Panc1 (cell line): ENCODE measurements around the gene RFC1. TPM values are rescaled to one million over a fixed set of nuclear protein-coding genes. Genes with fewer than 3 reads are reported as not detected.

Source experiments
- ATAC-seq: fragments of 200-7000 bp; cut with Tn5 transposase; 2 replicates; pipeline ENCODE4 v1.9.1; 2020; ENCODE audit warnings: mild to moderate bottlenecking, moderate library complexity
- BruUV-seq: library from RNA; stranded (reverse); fragments of 400-500 nt; replicated peaks from 2 replicates; lab custom pipeline; 2021; lab: Mats Ljungman, UMichigan
- CTCF ChIA-PET: fragments of 300-600 bp; sonication (Branson Sonifier 250); formaldehyde crosslinking; loops from one replicate; lab custom pipeline; 2022; ENCODE audit warnings: antibody characterized with exemption; lab: Charles Lee
- POLR2A ChIA-PET: fragments of 300-600 bp; sonication (Branson Sonifier 250); formaldehyde crosslinking; loops from one replicate; lab custom pipeline; 2022; ENCODE audit warnings: antibody characterized with exemption; lab: Charles Lee
- DNase-seq: peaks from one replicate; pipeline ENCODE4 v3.0.0-alpha.2; 2010; ENCODE audit warnings: low read depth, low spot score
- H3K27ac ChIP-seq: 2 replicates; pipeline ENCODE4 v1.5.1; 2011; ENCODE audit warnings: mild to moderate bottlenecking, low read length, inconsistent platforms
- H3K27me3 ChIP-seq: fragments of 200-500 bp; sonication (Bioruptor generic); 2 replicates; pipeline ENCODE4 v1.6.0; 2014; ENCODE audit warnings: low read length, inconsistent platforms; ENCODE audit not compliant: control insufficient read depth, insufficient read depth
- H3K36me3 ChIP-seq: fragments of 200-500 bp; sonication (Bioruptor generic); 2 replicates; pipeline ENCODE4 v1.5.1; 2014; ENCODE audit warnings: inconsistent platforms, mild to moderate bottlenecking, low read length, moderate library complexity; ENCODE audit not compliant: control insufficient read depth, insufficient read depth
- H3K4me1 ChIP-seq: 2 replicates; pipeline ENCODE4 v1.5.1; 2011; ENCODE audit warnings: inconsistent platforms, mild to moderate bottlenecking, low read length, moderate library complexity; ENCODE audit not compliant: control insufficient read depth, insufficient read depth
- H3K4me3 ChIP-seq, 2 experiments: 2 replicates each; pipeline ENCODE4 v1.5.1; 2011 to 2012; ENCODE audit warnings: low read depth in 2 of 2, low read length in 2 of 2, mild to moderate bottlenecking in 2 of 2, inconsistent platforms in 1 of 2, moderate library complexity in 1 of 2
- H3K9me3 ChIP-seq: fragments of 200-500 bp; sonication (Bioruptor generic); 2 replicates; pipeline ENCODE4 v1.5.1; 2014; ENCODE audit warnings: low read depth, mild to moderate bottlenecking, inconsistent platforms, low read length, moderate library complexity; ENCODE audit not compliant: control insufficient read depth, insufficient read depth
- CTCF ChIP-seq: fragments of 450-650 bp; IDR thresholded peaks from 2 replicates; pipeline ENCODE4 v1.5.1; 2017; ENCODE audit warnings: mild to moderate bottlenecking
- POLR2AphosphoS5 ChIP-seq: IDR thresholded peaks from 2 replicates; pipeline ENCODE4 v1.6.1; 2012; ENCODE audit warnings: mild to moderate bottlenecking, low read depth, low read length, moderate library complexity
- REST ChIP-seq, 2 experiments: IDR thresholded peaks; 2 replicates each; pipeline ENCODE4 v1.6.1; 2011 to 2012; ENCODE audit warnings: low read depth in 2 of 2, control low read depth in 1 of 2, low read length in 1 of 2, mild to moderate bottlenecking in 1 of 2, moderate library complexity in 1 of 2; ENCODE audit not compliant: insufficient read depth in 1 of 2
- SIN3A ChIP-seq: IDR thresholded peaks from 2 replicates; pipeline ENCODE4 v1.6.1; 2012; ENCODE audit warnings: low read depth, mild to moderate bottlenecking, low read length, moderate library complexity, borderline replicate concordance; ENCODE audit not compliant: insufficient read depth
- TCF7L2 ChIP-seq: IDR thresholded peaks from 2 replicates; pipeline ENCODE4 v1.6.1; 2011; ENCODE audit warnings: mild to moderate bottlenecking, low read depth, low read length, inconsistent platforms
- in situ Hi-C: cut with HindIII; loops from 2 replicates; pipeline ENCODE4 v1.10.0; 2016; ENCODE audit warnings: low sequenced_read_pairs, low pct_unique_long_range_greater_than_20kb
- intact Hi-C: fragments of 100-400 bp; cut with micrococcal nuclease; formaldehyde crosslinking; loops from one replicate; pipeline ENCODE4 v1.10.0; 2022; ENCODE audit not compliant: unreplicated experiment
- total RNA-seq: library from RNA; stranded (reverse); gene quantifications from one replicate; pipeline ENCODE4 v1.2.1, GENCODE V29; 2021; ENCODE audit not compliant: unreplicated experiment

Gene RFC1
- total RNA-seq, 1 experiment from 2014 or later, result 34.4 TPM

- intact Hi-C loops, result no loop called here
- DNase-seq (no peak), ATAC-seq (no peak; the same call in 1 of the 2 replicates)
- in situ Hi-C loops, result no loop called here
- TF ChIP-seq CTCF (peak; percentile 32; the same call in 1 of the 2 replicates), REST (IDR thresholded peaks at IDR 0.05; ENCODE audit: insufficient read depth in 1 of 2, low read depth in 2 of 2, low read length in 1 of 2) (no peak), POLR2AphosphoS5 (no peak), SIN3A (no peak), TCF7L2 (no peak)
- H3K4me3 ChIP-seq, result peak overlapping the region; percentile 35 to 45
- ChIA-PET CTCF (no interaction called here), POLR2A (no interaction called here)
- H3K27me3 ChIP-seq, result no peaks in the 10 kb centered on the region
- 0 out of 2 replicates have a peak overlapping the region, but pooled peaks have one; percentile 17 for H3K27ac ChIP-seq
- no TSS peak for BruUV-seq
- no peaks in the 10 kb centered on the region for H3K9me3 ChIP-seq
- no peaks in the 10 kb centered on the region for H3K4me1 ChIP-seq
- no peaks in the 10 kb centered on the region for H3K36me3 ChIP-seq
These were observed 44.3 kb upstream of the RFC1 start for GRCh38 chr4:39410415-39410814.

GRCh38 chr4:39407584-39407885 is 41.4 kb upstream of the RFC1 start:
- Histone ChIP-seq H3K27me3 (no peaks in the 10 kb centered on the region), H3K4me3 (no peak overlapping the region), H3K4me1 (no peaks in the 10 kb centered on the region), H3K27ac (no peak overlapping the region), H3K9me3 (no peaks in the 10 kb centered on the region), H3K36me3 (no peaks in the 10 kb centered on the region)
- POLR2A ChIA-PET, result no interaction called here
- in situ Hi-C loops (no loop called here), intact Hi-C loops (no loop called here)
- no TSS peak for BruUV-seq
- DNase-seq (no peak), ATAC-seq (no peak)
- CTCF ChIA-PET, result interaction anchor here (0.5 kb wide), 1 partner anchor 31 kb away, joined by 6 read pairs; no protein-coding TSS in a partner anchor
- TF ChIP-seq SIN3A, result no peak
- TF ChIP-seq CTCF, result no peak
- TF ChIP-seq TCF7L2, result no peak
- no peak for TF ChIP-seq REST (IDR thresholded peaks at IDR 0.05; ENCODE audit: insufficient read depth in 1 of 2, low read depth in 2 of 2, low read length in 1 of 2)
- TF ChIP-seq POLR2AphosphoS5, result no peak
